ENCODE results near the gene ZSCAN29.

The ZSCAN29 gene

GRCh38 chr15:43317566-43318184, 53.2 kb downstream of the ZSCAN29 start:
- H3K27ac ChIP-seq, result no peak overlapping the region
- TF ChIP-seq CTCF (conservative IDR thresholded peaks at IDR 0.05) (no peak), ZFX (IDR thresholded peaks at IDR 0.05) (no peak)

GRCh38 chr15:43316971-43317346, 53.9 kb downstream of the ZSCAN29 start:
- TF ChIP-seq CTCF (conservative IDR thresholded peaks at IDR 0.05) (no peak), ZFX (IDR thresholded peaks at IDR 0.05) (no peak)
- no peak overlapping the region for H3K27ac ChIP-seq

GRCh38 chr15:43316016-43316970, 54.5 kb downstream of the ZSCAN29 start:
- TF ChIP-seq ZFX (IDR thresholded peaks at IDR 0.05) (no peak), CTCF (conservative IDR thresholded peaks at IDR 0.05) (no peak)

GRCh38 chr15:43314171-43314570, 56.7 kb downstream of the ZSCAN29 start:
- TF ChIP-seq ZFX (IDR thresholded peaks at IDR 0.05) (no peak), CTCF (conservative IDR thresholded peaks at IDR 0.05) (no peak)
- no peak overlapping the region for H3K27ac ChIP-seq

More at GRCh38 chr15:43316016-43316970, 54.5 kb downstream of the ZSCAN29 start:
- no peak overlapping the region for H3K27ac ChIP-seq

GRCh38 chr15:43312378-43312777, 58.5 kb downstream of the ZSCAN29 start:
- TF ChIP-seq CTCF (conservative IDR thresholded peaks at IDR 0.05) (no peak), ZFX (IDR thresholded peaks at IDR 0.05) (no peak)
- no peak overlapping the region for H3K27ac ChIP-seq
